Astrocyte of the spinal cord (primary cell): ENCODE data around the gene IQGAP2.

Source experiments
- DNase-seq: peaks from one replicate; pipeline ENCODE4 v3.0.0; 2011; ENCODE audit warnings: low read depth, low spot score
- H3K4me3 ChIP-seq: 2 replicates; pipeline ENCODE4 v1.5.1; 2011; ENCODE audit warnings: low read depth, mild to moderate bottlenecking, low read length, moderate library complexity
- CTCF ChIP-seq: IDR thresholded peaks from 2 replicates; pipeline ENCODE4 v1.5.1; 2012; ENCODE audit warnings: low read depth, mild to moderate bottlenecking, low read length, inconsistent platforms
- in situ Hi-C: cut with HindIII; loops from 2 replicates; pipeline ENCODE4 v1.10.0; 2017; ENCODE audit warnings: low sequenced_read_pairs

The IQGAP2 gene

GRCh38 chr5:76744632-76745031 is 341.5 kb downstream of the IQGAP2 start:
- in situ Hi-C loops = no loop called here
- TF ChIP-seq CTCF = no peak

GRCh38 chr5:76745670-76746069 is 342.6 kb downstream of the IQGAP2 start:
- no peak overlapping the region for H3K4me3 ChIP-seq
- no peak for TF ChIP-seq CTCF
- in situ Hi-C loops = no loop called here
- DNase-seq = no peak

More at GRCh38 chr5:76744632-76745031, 341.5 kb downstream of the IQGAP2 start:
- DNase-seq = no peak
- no peak overlapping the region for H3K4me3 ChIP-seq

GRCh38 chr5:76746677-76747076 is 343.6 kb downstream of the IQGAP2 start:
- no peak for TF ChIP-seq CTCF
- DNase-seq = no peak
- H3K4me3 ChIP-seq = no peak overlapping the region
- in situ Hi-C loops = no loop called here

- in situ Hi-C loops = no loop called here
- TF ChIP-seq CTCF = no peak
- DNase-seq = no peak
Observed at GRCh38 chr5:76747706-76748105, 344.6 kb downstream of the IQGAP2 start.

GRCh38 chr5:76751291-76751690 is 348.2 kb downstream of the IQGAP2 start:
- DNase-seq = no peak
- H3K4me3 ChIP-seq = no peak overlapping the region
- TF ChIP-seq CTCF = no peak
- in situ Hi-C loops = no loop called here

More at GRCh38 chr5:76747706-76748105, 344.6 kb downstream of the IQGAP2 start:
- no peak overlapping the region for H3K4me3 ChIP-seq

GRCh38 chr5:76754668-76755078 is 351.6 kb downstream of the IQGAP2 start:
- no peak overlapping the region for H3K4me3 ChIP-seq
- in situ Hi-C loops = no loop called here
- no peak for DNase-seq
- TF ChIP-seq CTCF = no peak
